ENCODE results near the gene ANKRD37. TPM values are rescaled to one million over a fixed set of nuclear protein-coding genes. Genes with fewer than 3 reads are reported as not detected.

ANKRD37 gene
- total RNA-seq, 1 experiment from 2014 or later, result 3.7 TPM

- H3K4me1 Mint-ChIP-seq, result peaks cover 9% of the 10 kb centered on the region in 2 experiments; a peak in 3 of 4 replicates
- Histone ChIP-seq H2BK12ac (ENCODE audit: insufficient read length, low read depth, low read length) (no peak overlapping the region), H3K4me1 (ENCODE audit: insufficient read depth, low read length) (no peaks in the 10 kb centered on the region), H2BK5ac (ENCODE audit: insufficient read length, low read length) (no peak overlapping the region), H2AK5ac (ENCODE audit: insufficient read length, low read length) (no peak overlapping the region), H4K91ac (ENCODE audit: insufficient read length, low read depth, low read length) (no peak overlapping the region), H3K79me1 (ENCODE audit: insufficient read depth, low read depth, low read length, poor library complexity, severe bottlenecking) (no peaks in the 10 kb centered on the region), H3K9me3 (ENCODE audit: control insufficient read depth, low read depth, low read length) (no peaks in the 10 kb centered on the region), H3K27me3 (ENCODE audit: insufficient read depth, low read length) (no peaks in the 10 kb centered on the region), H2AFZ (ENCODE audit: low read length) (no peak overlapping the region), H4K8ac (replicated peaks; ENCODE audit: insufficient read length, low read depth, low read length) (no peak overlapping the region), H2BK15ac (ENCODE audit: low read depth, low read length) (no peak overlapping the region), H3K27ac (ENCODE audit: insufficient read length, low read depth, low read length) (no peak overlapping the region), H2BK120ac (ENCODE audit: low read depth, low read length, poor library complexity, severe bottlenecking) (no peak overlapping the region), H3K14ac (ENCODE audit: insufficient read depth, low read length) (no peak overlapping the region), H3K23ac (ENCODE audit: insufficient read length, low read depth, low read length) (no peak overlapping the region), H3K4me2 (ENCODE audit: insufficient read depth, insufficient read length, low read length) (no peak overlapping the region), H4K20me1 (ENCODE audit: control insufficient read depth, insufficient read depth, insufficient read length) (no peaks in the 10 kb centered on the region), H3K56ac (ENCODE audit: insufficient read length, low read depth, low read length) (no peak overlapping the region), H3K4ac (ENCODE audit: low read depth, low read length) (no peak overlapping the region), H3T11ph (ENCODE audit: low read length) (no peak overlapping the region), H3K9ac (ENCODE audit: extremely low read depth, insufficient read length, low read length) (no peak overlapping the region), H3K18ac (ENCODE audit: insufficient read length, low read depth, low read length) (no peak overlapping the region), H3K79me2 (ENCODE audit: insufficient read depth, low read length) (no peaks in the 10 kb centered on the region), H3K23me2 (ENCODE audit: insufficient read length, low read depth, low read length, poor library complexity, severe bottlenecking) (no peaks in the 10 kb centered on the region), H4K5ac (ENCODE audit: insufficient read length, low read depth, low read length) (no peak overlapping the region), H2BK20ac (ENCODE audit: low read depth, low read length, poor library complexity, severe bottlenecking) (no peak overlapping the region)
- no peak for TF ChIP-seq CTCF (conservative IDR thresholded peaks at IDR 0.05)
- no peak overlapping the region for H3K4me3 Mint-ChIP-seq
- no peak for DNase-seq
- H3K27ac Mint-ChIP-seq, result no peak overlapping the region
- H3K27me3 Mint-ChIP-seq (ENCODE audit: low read depth), result no peaks in the 10 kb centered on the region
- H3K9me3 Mint-ChIP-seq, result no peaks in the 10 kb centered on the region
- peaks cover 5 to 53% (median 26%) of the 10 kb centered on the region in 3 experiments; a peak in 5 of 7 replicates for H3K36me3 Mint-ChIP-seq (ENCODE audit: insufficient read depth in 1 of 3, low read depth in 3 of 3)
- no CpG with 5 or more reads among the region's 5 CpGs for WGBS (ENCODE audit: extremely low coverage, insufficient read length, low lambda C conversion rate)
Measured at GRCh38 chr4:185357211-185357610, 39.4 kb upstream of the ANKRD37 start.

Data from H9 (cell line).